ENCODE data around the gene COL20A1.

The COL20A1 gene

GRCh38 chr20:63320041-63320511 is 27.1 kb downstream of the COL20A1 start:
- H3K4me3 ChIP-seq (ENCODE audit: low read depth, low read length) = no peak overlapping the region
- no peak for TF ChIP-seq CTCF (IDR thresholded peaks at IDR 0.05; ENCODE audit: low read depth, low read length, missing control alignments)
- no peak for DNase-seq (ENCODE audit: low read depth)

- TF ChIP-seq CTCF (IDR thresholded peaks at IDR 0.05; ENCODE audit: low read depth, low read length, missing control alignments) = no peak
- no peak overlapping the region for H3K4me3 ChIP-seq (ENCODE audit: low read depth, low read length)
- DNase-seq (ENCODE audit: low read depth) = no peak
Measured at GRCh38 chr20:63320616-63321147, 27.7 kb downstream of the COL20A1 start.

- DNase-seq (ENCODE audit: low read depth) = no peak
- no peak overlapping the region for H3K4me3 ChIP-seq (ENCODE audit: low read depth, low read length)
- no peak for TF ChIP-seq CTCF (IDR thresholded peaks at IDR 0.05; ENCODE audit: low read depth, low read length, missing control alignments)
Measured at GRCh38 chr20:63321148-63321831, 28.3 kb downstream of the COL20A1 start.

GRCh38 chr20:63322146-63322932 is 29.4 kb downstream of the COL20A1 start:
- H3K4me3 ChIP-seq (ENCODE audit: low read depth, low read length) = no peak overlapping the region
- no peak for DNase-seq (ENCODE audit: low read depth)
- no peak for TF ChIP-seq CTCF (IDR thresholded peaks at IDR 0.05; ENCODE audit: low read depth, low read length, missing control alignments)

GRCh38 chr20:63322933-63323273 is 29.9 kb downstream of the COL20A1 start:
- no peak overlapping the region for H3K4me3 ChIP-seq (ENCODE audit: low read depth, low read length)
- no peak for TF ChIP-seq CTCF (IDR thresholded peaks at IDR 0.05; ENCODE audit: low read depth, low read length, missing control alignments)
- DNase-seq (ENCODE audit: low read depth) = no peak

- no peak for DNase-seq (ENCODE audit: low read depth)
- no peak for TF ChIP-seq CTCF (IDR thresholded peaks at IDR 0.05; ENCODE audit: low read depth, low read length, missing control alignments)
- no peak overlapping the region for H3K4me3 ChIP-seq (ENCODE audit: low read depth, low read length)
Measured at GRCh38 chr20:63323357-63323981, 30.5 kb downstream of the COL20A1 start.
